Stomach (tissue), 4 donors: ENCODE measurements around the gene TBC1D4.
"Not testable (repeated sequence)": the region's sequence is repeated elsewhere in the genome, so short reads cannot be mapped to it uniquely, and the experiment has no call there.

Source experiments
- CTCF ChIP-seq, 7 experiments: fragments of 450-650 bp in 4 of 7; fragments of 200-600 bp in 3 of 7; sonication (generic) in 3 of 7; IDR thresholded peaks; one replicate each; pipeline ENCODE4 v1.5.1; 2016 to 2019; ENCODE audit warnings: antibody characterized with exemption in 7 of 7, control low read depth in 2 of 7, mild to moderate bottlenecking in 1 of 7
- POLR2A ChIP-seq, 4 donors: fragments of 450-650 bp; IDR thresholded peaks; one replicate each; pipeline ENCODE4 v1.6.1; 2016; ENCODE audit warnings: antibody characterized with exemption in 4 of 4, control low read depth in 2 of 4, mild to moderate bottlenecking in 1 of 4, moderate library complexity in 1 of 4
- POLR2AphosphoS5 ChIP-seq, 3 donors: sonication (generic); formaldehyde crosslinking; IDR thresholded peaks; one replicate each; pipeline ENCODE4 v1.6.1; 2016; ENCODE audit warnings: antibody characterized with exemption in 3 of 3

- not testable (repeated sequence) for TF ChIP-seq POLR2A, CTCF, POLR2AphosphoS5 (IDR thresholded peaks at IDR 0.05)
Measured at GRCh38 chr13:75240240-75240639, 241.7 kb downstream of the TBC1D4 start.
